ENCODE data around the gene HYOU1. TPM values are rescaled to one million over a fixed set of nuclear protein-coding genes. Genes with fewer than 3 reads are reported as not detected.
"Not testable (repeated sequence)": the region's sequence is repeated elsewhere in the genome, so short reads cannot be mapped to it uniquely, and the experiment has no call there.

Gene HYOU1
- total and polyA plus RNA-seq, 2 donors (not counting 1 experiment from before 2014, with no cell fraction given), result 73.7 to 85.6 TPM

DNA sequence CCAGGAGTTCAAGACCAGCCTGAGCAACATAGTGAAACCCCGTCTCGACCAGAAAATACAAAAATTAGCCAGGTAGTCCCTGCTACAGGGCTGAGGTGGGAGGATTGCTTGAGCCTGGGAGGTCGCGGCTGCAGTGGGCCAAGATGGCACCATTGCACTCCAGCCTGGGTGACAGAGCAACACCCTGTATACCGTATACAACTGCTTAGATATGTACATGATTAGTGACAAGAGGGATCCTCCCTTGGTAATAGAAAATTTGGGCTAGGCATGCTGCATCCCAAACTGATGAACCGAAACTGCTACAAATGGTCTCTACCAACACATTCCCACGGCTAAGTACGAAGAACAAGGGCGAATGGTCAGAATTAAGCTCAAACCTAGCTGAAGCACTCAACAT is 14.1 kb downstream of the HYOU1 start:
- Histone ChIP-seq H3K36me3 (ENCODE audit: control insufficient read depth, insufficient read depth, low read length) (peaks cover 7% of the 10 kb centered on the region), H2AFZ (ENCODE audit: low read length) (no peak overlapping the region), H3K79me2 (ENCODE audit: control insufficient read depth, insufficient read depth, low read length) (no peaks in the 10 kb centered on the region), H3K4me2 (ENCODE audit: extremely low read depth, insufficient read depth, low read length) (no peak overlapping the region), H3K27me3 (ENCODE audit: control insufficient read depth, insufficient read depth, low read length) (no peaks in the 10 kb centered on the region), H3K4me1 (ENCODE audit: control insufficient read depth, extremely low read depth, insufficient read depth, low read length) (no peaks in the 10 kb centered on the region), H3K4me3 (replicated peaks in 1 of 4; ENCODE audit: control extremely low read depth in 1 of 4, insufficient read depth in 1 of 4, low read depth in 3 of 4, low read length in 4 of 4) (no peak overlapping the region), H3K27ac (ENCODE audit: insufficient read depth, low read length) (no peak overlapping the region), H3K9me3 (ENCODE audit: control insufficient read depth, insufficient read depth, low read depth, low read length) (no peaks in the 10 kb centered on the region), H4K20me1 (ENCODE audit: control insufficient read depth, extremely low read depth, insufficient read depth, low read length) (no peaks in the 10 kb centered on the region), H3K9ac (ENCODE audit: insufficient read depth, low read length) (no peak overlapping the region)
- DNase-seq (ENCODE audit: low read depth in 2 of 2), result no peak
- TF ChIP-seq EZH2 (IDR thresholded peaks at IDR 0.05; ENCODE audit: low read length, missing control alignments) (no peak), CTCF (conservative IDR thresholded peaks at IDR 0.05 in 1 of 2, IDR thresholded peaks at IDR 0.05 in 1 of 2; ENCODE audit: low read depth in 1 of 2, low read length in 2 of 2) (no peak)

DNA sequence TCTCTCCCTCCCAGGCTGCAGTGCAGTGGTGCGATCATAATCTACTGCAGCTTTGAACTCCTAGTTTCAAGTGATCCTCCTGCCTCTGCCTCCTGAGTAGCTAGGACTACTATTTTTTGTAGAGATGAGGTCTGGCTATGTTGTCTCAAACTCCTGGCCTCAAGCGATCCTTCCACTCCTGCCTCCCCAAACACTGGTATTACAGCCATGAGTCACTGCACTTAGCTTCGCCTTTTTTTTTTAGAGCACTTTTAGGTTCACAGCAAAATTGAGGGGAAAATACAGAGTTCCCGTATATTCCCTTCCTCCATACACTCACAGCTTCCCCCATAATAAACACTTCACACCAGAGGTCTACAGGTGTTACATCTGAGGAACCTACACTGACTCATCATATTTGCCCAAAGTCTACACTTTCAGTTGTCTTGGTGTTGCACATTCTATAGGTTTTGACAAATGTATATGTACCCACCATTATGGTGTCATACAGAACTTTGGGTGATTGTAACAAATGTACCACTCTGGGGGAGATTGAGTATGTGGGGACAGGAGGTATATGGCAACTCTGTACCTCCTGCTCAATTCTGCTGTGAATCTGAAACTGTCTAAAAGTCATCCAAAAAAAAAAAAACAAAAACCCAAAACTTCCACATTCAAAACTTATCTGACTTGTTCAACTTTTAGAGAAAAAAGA is 15.0 kb downstream of the HYOU1 start:
- Histone ChIP-seq H3K27ac (ENCODE audit: insufficient read depth, low read length) (no peak overlapping the region), H3K27me3 (ENCODE audit: control insufficient read depth, insufficient read depth, low read length) (no peaks in the 10 kb centered on the region), H4K20me1 (ENCODE audit: control insufficient read depth, extremely low read depth, insufficient read depth, low read length) (no peaks in the 10 kb centered on the region), H3K36me3 (ENCODE audit: control insufficient read depth, insufficient read depth, low read length) (peaks cover 7% of the 10 kb centered on the region), H3K4me2 (ENCODE audit: extremely low read depth, insufficient read depth, low read length) (no peak overlapping the region), H3K9me3 (ENCODE audit: control insufficient read depth, insufficient read depth, low read depth, low read length) (no peaks in the 10 kb centered on the region), H3K79me2 (ENCODE audit: control insufficient read depth, insufficient read depth, low read length) (no peaks in the 10 kb centered on the region), H3K4me3 (replicated peaks in 1 of 4; ENCODE audit: control extremely low read depth in 1 of 4, insufficient read depth in 1 of 4, low read depth in 3 of 4, low read length in 4 of 4) (no peak overlapping the region), H3K9ac (ENCODE audit: insufficient read depth, low read length) (no peak overlapping the region), H3K4me1 (ENCODE audit: control insufficient read depth, extremely low read depth, insufficient read depth, low read length) (no peaks in the 10 kb centered on the region), H2AFZ (ENCODE audit: low read length) (no peak overlapping the region)
- DNase-seq (ENCODE audit: low read depth in 2 of 2), result peak in 1 of 2 donors; percentile 19
- no peak for TF ChIP-seq CTCF (conservative IDR thresholded peaks at IDR 0.05 in 1 of 2, IDR thresholded peaks at IDR 0.05 in 1 of 2; ENCODE audit: low read depth in 1 of 2, low read length in 2 of 2)
- TF ChIP-seq EZH2 (IDR thresholded peaks at IDR 0.05; ENCODE audit: low read length, missing control alignments), result no peak

GRCh38 chr11:119039471-119039870 is 17.5 kb downstream of the HYOU1 start:
- DNase-seq (ENCODE audit: low read depth in 2 of 2), result not testable (repeated sequence)

More at GRCh38 chr11:119039471-119039870, 17.5 kb downstream of the HYOU1 start:
- H3K4me2 ChIP-seq (ENCODE audit: extremely low read depth, insufficient read depth, low read length); H3K27ac ChIP-seq (ENCODE audit: insufficient read depth, low read length); H3K9ac ChIP-seq (ENCODE audit: insufficient read depth, low read length); H3K79me2 ChIP-seq (ENCODE audit: control insufficient read depth, insufficient read depth, low read length); H4K20me1 ChIP-seq (ENCODE audit: control insufficient read depth, extremely low read depth, insufficient read depth, low read length); H3K4me1 ChIP-seq (ENCODE audit: control insufficient read depth, extremely low read depth, insufficient read depth, low read length); H3K9me3 ChIP-seq (ENCODE audit: control insufficient read depth, insufficient read depth, low read depth, low read length); H2AFZ ChIP-seq (ENCODE audit: low read length); H3K27me3 ChIP-seq (ENCODE audit: control insufficient read depth, insufficient read depth, low read length); H3K4me3 ChIP-seq (replicated peaks in 1 of 4; ENCODE audit: control extremely low read depth in 1 of 4, insufficient read depth in 1 of 4, low read depth in 3 of 4, low read length in 4 of 4); H3K36me3 ChIP-seq (ENCODE audit: control insufficient read depth, insufficient read depth, low read length): not testable (repeated sequence)
